Measurements from ENCODE around the gene CREB1.
"Not testable (repeated sequence)": the region's sequence is repeated elsewhere in the genome, so short reads cannot be mapped to it uniquely, and the experiment has no call there.

Gene CREB1

GRCh38 chr2:207635468-207636200, 105.9 kb downstream of the CREB1 start:
- Histone ChIP-seq H3K27ac (ENCODE audit: extremely low read depth, low read depth, low read length) (no peak overlapping the region), H3K36me3 (ENCODE audit: control insufficient read depth in 2 of 2, insufficient read depth in 1 of 2, low read length in 2 of 2) (no peaks in the 10 kb centered on the region), H3K4me1 (ENCODE audit: control insufficient read depth, insufficient read depth, low read length) (no peaks in the 10 kb centered on the region), H3K4me3 (ENCODE audit: low read depth, low read length) (no peak overlapping the region), H3K9me3 (ENCODE audit: control insufficient read depth, insufficient read depth, low read depth, low read length) (no peaks in the 10 kb centered on the region)
- POLR2A ChIA-PET, result interaction anchor here (0.7 to 0.9 kb wide), 2 partner anchors 76 to 106 kb away, joined by 3 read pairs; partner anchors contain the start of gene CCNYL1
- TF ChIP-seq ZNF48 (tag by site-specific recombination; IDR thresholded peaks at IDR 0.05), result no peak
- no peak for TF ChIP-seq PATZ1 (tag by site-specific recombination; IDR thresholded peaks at IDR 0.05)
- no peak for TF ChIP-seq ZSCAN23 (tag by site-specific recombination; IDR thresholded peaks at IDR 0.05)
- TF ChIP-seq ZNF76 (tag by site-specific recombination; IDR thresholded peaks at IDR 0.05; ENCODE audit: borderline replicate concordance, low read depth), result no peak
- TF ChIP-seq ZNF350 (tag by site-specific recombination; IDR thresholded peaks at IDR 0.05), result no peak
- no peak for TF ChIP-seq ZFP41 (tag by site-specific recombination; IDR thresholded peaks at IDR 0.05; ENCODE audit: borderline replicate concordance)
- TF ChIP-seq PRDM1 (tag by site-specific recombination; IDR thresholded peaks at IDR 0.05), result no peak
- no peak for TF ChIP-seq ATF2 (tag by site-specific recombination; IDR thresholded peaks at IDR 0.05; ENCODE audit: low read depth)
- TF ChIP-seq ZNF621 (tag by site-specific recombination; IDR thresholded peaks at IDR 0.05), result no peak
- no peak for TF ChIP-seq KLF9 (tag by site-specific recombination; IDR thresholded peaks at IDR 0.05; ENCODE audit: low read depth)
- TF ChIP-seq KLF10 (tag by site-specific recombination; IDR thresholded peaks at IDR 0.05), result no peak
- no peak for TF ChIP-seq ZNF214 (tag by site-specific recombination; IDR thresholded peaks at IDR 0.05; ENCODE audit: borderline replicate concordance)
- no peak for TF ChIP-seq INSM2 (tag by site-specific recombination; IDR thresholded peaks at IDR 0.05)
- TF ChIP-seq ZBTB8A (tag by site-specific recombination; IDR thresholded peaks at IDR 0.05), result no peak
- no peak for TF ChIP-seq SP3 (tag by site-specific recombination; IDR thresholded peaks at IDR 0.05)
- no peak for TF ChIP-seq YY2 (tag by site-specific recombination; IDR thresholded peaks at IDR 0.05)
- CTCF ChIA-PET, result interaction anchor here (0.6 to 0.8 kb wide), 3 partner anchors 36 to 78 kb away, joined by 3 to 4 read pairs (median 3); no protein-coding TSS in a partner anchor

GRCh38 chr2:207639288-207639687, 109.5 kb downstream of the CREB1 start:
- TF ChIP-seq ZNF394 (tag by site-specific recombination; IDR thresholded peaks at IDR 0.05; ENCODE audit: borderline replicate concordance), result peak; percentile 51; the same call in 1 of the 2 replicates
- peak; percentile 39 for TF ChIP-seq ZNF426 (tag by site-specific recombination; IDR thresholded peaks at IDR 0.05)
- 0 out of 2 replicates have a peak, but pooled peaks have one; percentile 20 for TF ChIP-seq ZBTB8A (tag by site-specific recombination; IDR thresholded peaks at IDR 0.05)
- peak; percentile 19; the same call in 1 of the 2 replicates for TF ChIP-seq ZNF555 (tag by site-specific recombination; conservative IDR thresholded peaks at IDR 0.05)
- TF ChIP-seq ZNF518A (tag by site-specific recombination; conservative IDR thresholded peaks at IDR 0.05; ENCODE audit: low read depth), result peak; percentile 53
- H3K9me3 ChIP-seq (ENCODE audit: control insufficient read depth, insufficient read depth, low read depth, low read length); POLR2A ChIA-PET; H3K4me3 ChIP-seq (ENCODE audit: low read depth, low read length); H3K36me3 ChIP-seq (ENCODE audit: control insufficient read depth in 2 of 2, insufficient read depth in 1 of 2, low read length in 2 of 2); H3K27ac ChIP-seq (ENCODE audit: extremely low read depth, low read depth, low read length); H3K4me1 ChIP-seq (ENCODE audit: control insufficient read depth, insufficient read depth, low read length): not testable (repeated sequence)
- CTCF ChIA-PET, result interaction anchor here (0.5 to 1.1 kb wide), 2 partner anchors 14 to 1398 kb away, joined by 3 to 5 read pairs; partner anchors contain the start of gene METTL21A

Data from HEK293 (cell line).